Endothelial cell (in vitro differentiated cells): Measurements from ENCODE around the gene ZNF789. TPM values are rescaled to one million over a fixed set of nuclear protein-coding genes. Genes with fewer than 3 reads are reported as not detected.
"Not testable (repeated sequence)": the region's sequence is repeated elsewhere in the genome, so short reads cannot be mapped to it uniquely, and the experiment has no call there.

Experiments
- DNase-seq: peaks from one replicate; pipeline ENCODE4 v3.0.0; 2021; ENCODE audit warnings: low spot score
- H3K27ac Mint-ChIP-seq: one replicate; pipeline ENCODE4 v1.8.0; 2021; ENCODE audit warnings: mixed read lengths, inconsistent platforms; ENCODE audit not compliant: unreplicated experiment
- H3K27me3 Mint-ChIP-seq: one replicate; pipeline ENCODE4 v1.8.0; 2021; ENCODE audit warnings: mild to moderate bottlenecking, moderate library complexity, mixed read lengths, inconsistent platforms; ENCODE audit not compliant: unreplicated experiment
- H3K36me3 Mint-ChIP-seq: one replicate; pipeline ENCODE4 v1.8.0; 2021; ENCODE audit warnings: mild to moderate bottlenecking, low read depth, mixed read lengths, inconsistent platforms; ENCODE audit not compliant: unreplicated experiment
- H3K4me1 Mint-ChIP-seq: one replicate; pipeline ENCODE4 v1.8.0; 2021; ENCODE audit warnings: mild to moderate bottlenecking, mixed read lengths, inconsistent platforms; ENCODE audit not compliant: unreplicated experiment
- H3K4me3 Mint-ChIP-seq: one replicate; pipeline ENCODE4 v1.8.0; 2021; ENCODE audit warnings: mild to moderate bottlenecking, mixed read lengths, inconsistent platforms; ENCODE audit not compliant: unreplicated experiment
- H3K9me3 Mint-ChIP-seq: one replicate; pipeline ENCODE4 v1.8.0; 2021; ENCODE audit warnings: mixed read lengths, inconsistent platforms; ENCODE audit not compliant: unreplicated experiment
- long read RNA-seq: library from polyadenylated mRNA; unstranded; transcript quantifications from one replicate; pipeline ENCODE4 v2.0.0, GENCODE V29; 2020; ENCODE audit not compliant: unreplicated experiment
- total RNA-seq: library from RNA; stranded (reverse); fragmentation: NEBNext Ultra II Directional; extraction: Animal tissue kit (Norgen Biotek cat#: 25700); gene quantifications from one replicate; pipeline ENCODE4 v1.2.1, GENCODE V29; 2021; ENCODE audit not compliant: unreplicated experiment
- TF ChIP-seq, protein P1 (sequence below): fragments of 200-600 bp; sonication (generic); IDR thresholded peaks from one replicate; pipeline ENCODE4 v1.5.0; 2021; ENCODE audit warnings: antibody characterized with exemption; ENCODE audit not compliant: unreplicated experiment

Gene ZNF789
- total RNA-seq, result 17.1 TPM
- long read RNA-seq, partial matches to known transcripts, result 0 of 2 reads
- long read RNA-seq, other reads (novel, unspliced or antisense), result 2 of 2 reads

DNA sequence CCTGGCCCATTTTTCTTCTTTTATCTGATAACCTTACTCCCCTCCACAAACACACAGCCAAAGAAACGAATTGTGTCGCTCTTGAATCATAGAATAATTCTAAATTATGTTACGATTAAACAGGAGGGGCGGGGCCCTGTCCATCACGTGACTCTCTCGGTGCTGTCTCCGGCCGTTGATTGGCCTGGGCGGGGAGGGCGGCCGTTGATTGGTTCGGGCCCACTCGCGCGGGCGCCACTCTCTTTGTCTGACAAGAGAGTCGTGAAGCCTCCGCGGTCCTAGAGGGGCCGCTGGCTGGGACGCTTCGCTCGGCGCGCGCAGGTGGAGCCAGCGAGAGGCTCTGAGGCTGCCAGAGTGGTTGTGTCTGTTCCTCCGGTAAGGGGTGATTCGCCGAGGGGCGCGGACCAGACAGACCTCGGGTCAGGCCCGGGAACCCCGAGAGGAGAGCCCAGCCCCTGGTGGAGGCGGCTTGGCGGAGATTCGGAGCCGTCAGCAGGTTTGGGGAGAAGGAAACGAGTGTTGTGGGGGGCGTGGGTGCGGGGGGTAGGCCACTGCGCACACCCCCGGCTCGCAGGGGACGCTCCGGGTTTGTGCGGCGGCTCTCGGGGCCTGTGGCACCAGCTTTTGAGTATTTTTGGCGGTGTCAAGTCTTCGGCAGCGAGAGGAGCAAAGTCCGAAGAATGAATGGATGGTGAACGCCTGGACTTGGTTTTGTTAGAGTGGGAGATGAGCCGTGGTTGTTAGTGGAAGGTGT lies at the start of gene ZNF789:
ZNF789 (plus strand) TSS at position 330 of the 754 bp plus-strand sequence. CDS start 3,567 bp downstream, outside the sequence.
- Mint-ChIP-seq H3K4me1 (peaks cover 6% of the 10 kb centered on the region), H3K27me3 (peaks cover 13% of the 10 kb centered on the region), H3K9me3 (no peaks in the 10 kb centered on the region), H3K27ac (peak within 1 kb of the TSS; percentile 96), H3K36me3 (peaks cover 15% of the 10 kb centered on the region), H3K4me3 (peak within 1 kb of the TSS; percentile 100)
- TF ChIP-seq, protein P1, sequence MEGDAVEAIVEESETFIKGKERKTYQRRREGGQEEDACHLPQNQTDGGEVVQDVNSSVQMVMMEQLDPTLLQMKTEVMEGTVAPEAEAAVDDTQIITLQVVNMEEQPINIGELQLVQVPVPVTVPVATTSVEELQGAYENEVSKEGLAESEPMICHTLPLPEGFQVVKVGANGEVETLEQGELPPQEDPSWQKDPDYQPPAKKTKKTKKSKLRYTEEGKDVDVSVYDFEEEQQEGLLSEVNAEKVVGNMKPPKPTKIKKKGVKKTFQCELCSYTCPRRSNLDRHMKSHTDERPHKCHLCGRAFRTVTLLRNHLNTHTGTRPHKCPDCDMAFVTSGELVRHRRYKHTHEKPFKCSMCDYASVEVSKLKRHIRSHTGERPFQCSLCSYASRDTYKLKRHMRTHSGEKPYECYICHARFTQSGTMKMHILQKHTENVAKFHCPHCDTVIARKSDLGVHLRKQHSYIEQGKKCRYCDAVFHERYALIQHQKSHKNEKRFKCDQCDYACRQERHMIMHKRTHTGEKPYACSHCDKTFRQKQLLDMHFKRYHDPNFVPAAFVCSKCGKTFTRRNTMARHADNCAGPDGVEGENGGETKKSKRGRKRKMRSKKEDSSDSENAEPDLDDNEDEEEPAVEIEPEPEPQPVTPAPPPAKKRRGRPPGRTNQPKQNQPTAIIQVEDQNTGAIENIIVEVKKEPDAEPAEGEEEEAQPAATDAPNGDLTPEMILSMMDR, result no peak
- DNase-seq, result peak; percentile 98

DNA sequence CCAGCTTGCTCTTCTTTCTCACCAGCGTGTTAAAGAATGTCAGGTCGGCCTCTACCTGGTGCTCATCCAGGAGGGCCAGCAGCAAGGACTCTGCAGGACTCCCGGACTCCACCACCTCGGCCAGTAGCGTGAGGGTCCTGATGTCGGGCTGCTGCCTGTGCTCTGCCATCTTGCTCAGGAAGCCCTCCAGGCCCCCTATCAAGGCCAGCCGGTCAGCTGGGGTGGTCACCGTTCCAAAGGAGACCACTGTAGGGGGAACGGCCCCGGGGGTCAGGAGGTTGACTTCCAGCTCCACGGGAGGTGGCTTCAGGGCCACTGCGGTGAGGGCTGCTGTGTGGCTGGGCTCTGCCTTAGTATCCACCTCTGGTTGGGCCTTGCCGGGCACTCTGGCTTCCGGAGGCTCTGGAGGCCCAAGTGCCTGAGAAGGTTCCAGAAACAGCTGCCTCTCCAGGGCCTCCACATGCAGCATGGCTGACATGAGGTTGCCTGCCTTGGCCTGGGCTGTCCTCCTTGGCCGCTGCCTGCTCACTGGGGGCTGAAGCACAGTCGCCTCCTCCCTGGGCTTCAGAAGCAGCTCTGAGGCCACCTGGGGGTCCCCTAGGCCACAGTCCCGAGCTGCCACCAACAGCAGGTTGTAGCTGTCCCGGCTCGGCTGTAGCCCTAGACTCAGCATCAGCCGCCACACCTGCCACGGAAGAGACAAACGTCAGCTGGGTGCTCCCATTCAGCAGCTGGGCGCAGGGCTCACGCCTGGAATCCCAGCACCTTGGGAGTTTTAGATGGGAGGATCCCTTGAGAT lies 47.6 kb upstream of the ZNF789 start:
- Mint-ChIP-seq H3K36me3 (peaks cover 29% of the 10 kb centered on the region), H3K4me1 (no peaks in the 10 kb centered on the region), H3K27me3 (peaks cover 3% of the 10 kb centered on the region), H3K4me3 (peak overlapping the region; percentile 69), H3K9me3 (no peaks in the 10 kb centered on the region), H3K27ac (no peak overlapping the region)
- DNase-seq, result no peak
- TF ChIP-seq, protein P1, result no peak

- TF ChIP-seq, protein P1, result no peak
- Mint-ChIP-seq H3K4me3 (no peak overlapping the region), H3K27ac (no peak overlapping the region), H3K4me1 (no peaks in the 10 kb centered on the region), H3K27me3 (peaks cover 1% of the 10 kb centered on the region), H3K9me3 (no peaks in the 10 kb centered on the region), H3K36me3 (peaks cover 32% of the 10 kb centered on the region)
- no peak for DNase-seq
These were observed 43.6 kb upstream of the ZNF789 start for GRCh38 chr7:99428972-99429566.

GRCh38 chr7:99429756-99430155 lies 42.9 kb upstream of the ZNF789 start:
- DNase-seq, result no peak
- Mint-ChIP-seq H3K4me1 (no peaks in the 10 kb centered on the region), H3K4me3 (no peak overlapping the region), H3K27me3 (peaks cover 1% of the 10 kb centered on the region), H3K9me3 (no peaks in the 10 kb centered on the region), H3K27ac (no peak overlapping the region), H3K36me3 (peaks cover 26% of the 10 kb centered on the region)
- TF ChIP-seq, protein P1, result no peak

- not testable (repeated sequence) for H3K4me1 Mint-ChIP-seq, H3K9me3 Mint-ChIP-seq, DNase-seq, H3K27me3 Mint-ChIP-seq, H3K27ac Mint-ChIP-seq, H3K4me3 Mint-ChIP-seq
- peaks cover 26% of the 10 kb centered on the region for H3K36me3 Mint-ChIP-seq
These were observed 40.7 kb upstream of the ZNF789 start for GRCh38 chr7:99431756-99432540.
